Measurements from ENCODE around the gene CDK15.
"Not testable (repeated sequence)": the region's sequence is repeated elsewhere in the genome, so short reads cannot be mapped to it uniquely, and the experiment has no call there.

CDK15 gene

DNA sequence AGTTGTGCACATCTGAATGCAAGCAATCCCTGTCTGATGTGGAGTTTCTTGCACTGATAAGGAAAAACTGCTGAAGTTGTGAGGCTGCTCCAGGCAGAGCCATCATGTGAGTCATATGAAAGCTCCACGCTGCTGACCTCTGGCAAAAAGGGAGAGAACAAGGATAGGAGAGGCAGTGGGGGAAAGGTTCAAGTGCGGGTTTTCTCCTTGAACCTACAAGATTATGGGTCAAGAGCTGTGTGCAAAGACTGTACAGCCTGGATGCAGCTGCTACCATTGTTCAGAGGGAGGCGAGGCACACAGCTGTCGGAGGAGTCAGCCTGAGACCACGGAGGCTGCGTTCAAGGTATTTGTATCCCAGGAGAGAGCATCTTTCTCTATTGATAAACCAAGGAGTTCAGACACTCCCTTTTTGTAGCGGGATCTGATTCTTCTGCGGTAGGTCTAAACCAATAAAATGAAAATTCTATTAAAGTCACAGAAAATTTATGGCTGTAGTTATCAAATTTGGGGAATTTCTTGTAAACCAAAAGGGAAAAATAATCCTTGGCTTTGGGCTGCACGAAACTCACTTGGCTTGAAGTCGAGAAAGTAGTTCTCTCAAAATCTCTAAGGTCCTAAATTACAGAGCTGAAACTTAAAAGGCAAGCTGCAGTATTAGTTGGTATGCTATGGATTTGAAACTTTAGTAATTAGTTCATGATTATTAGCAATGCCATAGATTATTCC is at the start of gene CDK15:
TSS of gene CDK15 (plus strand) at position 96 of the 729 bp plus-strand sequence. CDS start at position 224, 128 bp downstream.
- DNase-seq (ENCODE audit: low read depth, low spot score) = no peak

DNA sequence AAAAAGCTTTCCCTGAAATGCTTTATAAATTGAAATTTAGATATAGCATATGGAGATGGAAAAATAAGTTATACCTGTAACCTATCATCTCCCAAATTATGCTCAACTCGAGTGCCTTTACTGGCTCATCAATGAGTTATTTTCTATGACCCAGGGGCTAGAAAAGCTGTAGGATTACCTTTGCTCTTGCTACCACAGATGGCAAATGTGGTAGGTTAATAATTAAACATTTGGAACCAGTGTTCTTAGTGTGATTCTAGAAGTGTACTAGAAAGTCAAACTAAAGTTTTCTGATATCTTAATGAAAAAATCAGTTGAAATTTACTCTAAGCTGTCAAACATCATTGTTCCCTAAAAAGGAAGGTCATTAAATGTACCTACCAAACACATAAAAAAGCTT is 48.1 kb upstream of the CDK15 start:
- no peak for DNase-seq (ENCODE audit: low read depth, low spot score)

- no peak for DNase-seq (ENCODE audit: low read depth, low spot score)
Observed at GRCh38 chr2:201758873-201759272, 47.5 kb upstream of the CDK15 start.

DNA sequence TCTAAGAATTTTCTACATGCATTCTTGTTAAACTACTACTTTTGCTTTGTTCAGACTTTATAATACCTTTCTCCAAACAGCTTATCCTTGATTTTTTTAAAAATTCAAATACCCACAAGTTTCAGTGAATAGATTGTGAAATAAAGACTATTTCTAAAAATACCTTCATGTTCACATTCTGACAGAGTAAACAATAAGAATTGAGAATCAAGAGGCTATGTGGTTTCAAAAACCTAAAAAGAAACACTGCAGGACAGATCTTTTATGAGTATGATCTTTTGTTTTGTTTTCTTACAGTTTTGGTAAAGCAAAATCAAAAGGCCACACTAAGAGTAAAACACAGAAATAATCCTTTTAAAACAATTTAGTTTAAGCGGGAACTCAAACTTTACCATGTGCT is 46.8 kb upstream of the CDK15 start:
- DNase-seq (ENCODE audit: low read depth, low spot score) = no peak

GRCh38 chr2:201761101-201761500 is 45.2 kb upstream of the CDK15 start:
- DNase-seq (ENCODE audit: low read depth, low spot score) = no peak

DNA sequence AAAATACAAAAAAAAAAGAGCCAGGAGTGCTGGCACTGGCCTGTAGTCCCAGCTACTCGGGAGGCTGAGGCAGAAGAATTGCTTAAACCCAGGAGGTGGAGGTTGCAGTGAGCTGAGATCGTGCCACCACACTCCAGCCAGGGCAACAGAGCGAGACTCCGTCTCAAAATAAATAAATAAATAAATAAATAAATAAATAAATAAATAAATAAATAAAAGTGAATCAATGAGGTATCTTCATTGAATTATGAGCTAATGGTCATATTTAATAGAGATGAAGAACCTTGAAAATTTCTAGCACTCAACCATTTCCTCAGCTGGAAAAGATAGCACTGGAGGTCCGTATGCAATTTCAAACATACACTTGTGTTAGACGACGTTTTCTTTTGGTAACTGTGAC is 41.9 kb upstream of the CDK15 start:
- DNase-seq (ENCODE audit: low read depth, low spot score) = not testable (repeated sequence)

DNA sequence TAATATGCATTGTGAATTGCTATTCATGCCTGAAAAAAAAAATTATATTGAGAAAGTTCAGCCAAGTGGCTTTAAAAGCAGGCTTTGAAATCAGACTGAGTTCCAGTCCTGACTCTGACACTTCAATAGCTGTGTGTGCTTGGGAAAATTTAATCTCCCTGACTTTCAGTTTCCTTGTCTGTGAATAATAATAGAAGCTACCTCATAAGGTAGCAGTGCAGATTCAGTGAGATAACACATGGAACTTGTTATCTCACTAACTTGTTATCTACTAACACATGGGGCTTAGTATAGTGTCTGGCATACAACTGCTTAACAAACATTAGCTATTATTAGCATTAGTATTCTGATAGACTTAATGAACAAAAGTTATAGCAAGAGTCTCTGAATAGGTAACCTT is 40.5 kb upstream of the CDK15 start:
- DNase-seq (ENCODE audit: low read depth, low spot score) = no peak

DNA sequence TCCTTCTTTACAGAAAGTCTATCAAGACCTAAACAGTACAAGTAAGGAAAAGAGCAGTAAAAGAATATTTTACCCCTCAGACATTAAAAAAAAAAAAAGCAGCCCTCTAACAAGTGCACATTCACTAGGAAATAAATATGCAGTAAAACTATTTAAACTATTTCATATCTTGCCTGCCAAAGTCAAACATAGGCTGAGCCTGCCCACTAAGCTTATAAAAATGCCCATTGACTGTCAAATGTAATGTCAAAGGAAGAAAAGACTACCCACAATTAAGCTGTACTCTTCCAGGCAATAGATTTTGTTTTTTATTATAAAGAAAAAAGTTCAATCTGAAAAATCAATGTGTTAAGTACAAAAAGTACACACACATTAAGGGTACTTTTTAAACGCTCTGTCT is 37.4 kb upstream of the CDK15 start:
- no peak for DNase-seq (ENCODE audit: low read depth, low spot score)

- no peak for DNase-seq (ENCODE audit: low read depth, low spot score)
Observed at GRCh38 chr2:201769666-201770373, 36.5 kb upstream of the CDK15 start.

DNA sequence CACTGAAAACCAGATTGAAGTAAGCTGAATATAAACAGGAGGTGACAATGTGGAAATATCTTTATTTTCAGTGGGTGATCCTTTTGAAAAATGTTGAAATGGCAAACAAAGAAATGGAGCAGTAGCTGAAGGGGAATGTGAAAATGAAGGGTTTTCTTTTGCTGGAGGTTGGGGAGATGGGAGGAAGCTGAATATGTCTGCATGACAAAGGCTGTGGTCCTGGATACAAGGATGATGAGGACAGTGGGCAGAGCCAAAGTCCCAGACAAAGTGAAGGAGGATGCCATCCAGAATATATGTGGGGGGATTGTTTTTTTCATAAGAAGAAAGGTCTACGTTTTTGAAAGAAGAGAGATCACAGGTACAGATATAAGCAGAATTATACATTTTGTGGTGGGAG is 32.3 kb upstream of the CDK15 start:
- DNase-seq (ENCODE audit: low read depth, low spot score) = no peak

DNA sequence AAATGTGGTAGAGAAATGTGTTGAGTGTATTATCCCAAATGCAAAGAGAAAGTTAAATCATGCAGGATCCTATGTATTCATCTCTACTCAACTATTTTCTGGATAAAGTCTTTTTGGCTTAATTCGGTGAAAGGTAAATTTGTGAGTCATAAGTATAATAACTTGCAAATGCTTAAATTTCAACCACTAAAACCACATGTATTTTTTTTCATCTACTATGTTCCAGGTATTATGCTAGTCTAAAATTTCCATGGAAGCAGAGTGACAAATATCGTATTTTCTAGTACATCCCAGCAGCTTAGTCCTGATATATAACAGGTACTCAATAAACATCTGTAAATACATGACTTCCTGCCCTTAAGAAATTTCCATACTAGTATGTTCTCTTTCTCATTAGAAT is 31.8 kb upstream of the CDK15 start:
- no peak for DNase-seq (ENCODE audit: low read depth, low spot score)

GRCh38 chr2:201775326-201775725 is 31.0 kb upstream of the CDK15 start:
- DNase-seq (ENCODE audit: low read depth, low spot score) = no peak

GRCh38 chr2:201777043-201777442 is 29.3 kb upstream of the CDK15 start:
- no peak for DNase-seq (ENCODE audit: low read depth, low spot score)

DNA sequence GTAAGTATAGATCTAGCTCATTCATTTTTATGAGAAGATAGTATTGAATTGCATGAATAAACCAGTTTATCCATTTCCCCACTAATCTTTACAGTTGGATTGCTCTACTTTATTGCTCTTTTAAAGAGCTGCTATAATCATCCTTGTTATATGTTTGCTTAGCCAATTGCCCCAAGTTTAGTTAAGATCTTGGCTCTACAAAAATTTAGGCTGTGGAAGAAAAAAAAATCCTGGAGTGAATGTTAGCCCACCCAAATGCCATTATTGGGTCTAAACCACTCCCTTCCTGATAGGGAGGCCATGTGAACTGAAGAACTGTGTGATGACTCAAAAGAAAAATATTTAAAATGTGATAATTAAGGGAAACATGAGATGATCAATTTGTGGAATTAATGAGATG is 28.5 kb upstream of the CDK15 start:
- DNase-seq (ENCODE audit: low read depth, low spot score) = no peak

GRCh38 chr2:201779901-201780673 is 26.2 kb upstream of the CDK15 start:
- DNase-seq (ENCODE audit: low read depth, low spot score) = no peak

GRCh38 chr2:201780674-201781493 is 25.5 kb upstream of the CDK15 start, which contains the start of gene ALS2:
ALS2 (minus strand) TSS chr2:201780933; CDS start chr2:201768885, 12,048 bp downstream.
- peak; percentile 95 for DNase-seq (ENCODE audit: low read depth, low spot score)

DNA sequence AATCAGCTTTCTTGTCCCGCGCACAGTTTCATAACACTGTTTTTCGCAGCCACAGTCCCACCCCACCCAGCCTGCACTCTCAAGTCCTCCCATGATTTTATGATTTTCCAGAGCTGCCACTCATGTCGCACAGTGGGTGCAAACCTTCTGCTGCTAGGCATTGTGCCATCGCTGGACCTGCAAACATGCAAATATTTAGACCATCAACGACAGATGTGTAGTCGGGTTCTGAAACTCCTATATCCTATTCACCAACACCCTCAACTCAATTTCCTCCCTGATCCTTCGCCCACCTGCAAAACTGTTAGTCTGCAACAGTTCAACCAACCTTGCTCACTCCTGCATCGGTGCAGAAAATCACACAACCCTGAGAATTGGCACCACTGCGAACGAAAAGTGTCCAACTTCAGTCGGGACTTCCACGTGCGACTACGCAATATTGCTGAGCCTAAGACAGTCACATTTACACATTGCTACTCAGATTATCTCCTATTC is 24.7 kb upstream of the CDK15 start:
- DNase-seq (ENCODE audit: low read depth, low spot score) = no peak

- DNase-seq (ENCODE audit: low read depth, low spot score) = no peak
Observed at GRCh38 chr2:201784563-201784962, 21.8 kb upstream of the CDK15 start.

DNA sequence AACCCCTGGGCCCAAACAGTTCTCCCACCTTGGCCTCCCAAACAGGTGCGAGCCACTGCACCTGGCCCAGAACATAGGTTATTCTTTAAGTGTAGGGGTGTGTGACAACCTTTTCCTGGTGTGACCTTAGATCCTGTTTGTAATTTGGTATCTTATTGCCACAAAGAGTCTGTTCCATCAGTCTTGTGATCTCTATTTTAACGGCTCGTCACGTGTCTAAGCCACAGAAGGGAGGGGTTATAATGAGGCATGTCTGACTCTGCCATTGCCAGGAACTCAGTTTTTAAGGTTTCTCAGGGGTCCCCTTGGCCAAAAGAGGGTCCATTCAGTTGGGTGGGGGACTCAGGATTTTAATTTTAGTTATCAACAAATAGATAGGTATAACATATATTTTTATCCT is 21.2 kb upstream of the CDK15 start:
- DNase-seq (ENCODE audit: low read depth, low spot score) = no peak

DNA sequence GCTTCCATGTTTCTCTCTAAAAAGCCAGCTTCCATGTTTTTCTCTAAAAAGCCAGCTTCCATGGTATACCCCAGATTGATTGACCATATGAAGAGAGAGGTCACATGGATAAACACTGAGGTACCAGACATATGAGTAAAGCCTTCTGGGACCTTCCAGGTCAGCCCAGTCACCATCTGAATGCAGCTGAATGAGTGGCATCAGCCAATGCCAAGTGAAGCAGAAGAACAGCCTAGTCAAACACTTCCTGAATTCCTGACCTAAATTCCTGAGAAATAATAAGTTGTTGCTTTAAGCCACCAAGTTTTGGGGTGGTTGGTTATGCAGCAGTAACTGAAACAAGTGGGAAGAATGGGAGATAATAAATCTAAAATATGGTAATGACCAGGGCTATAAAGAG is 19.9 kb upstream of the CDK15 start:
- no peak for DNase-seq (ENCODE audit: low read depth, low spot score)

DNA sequence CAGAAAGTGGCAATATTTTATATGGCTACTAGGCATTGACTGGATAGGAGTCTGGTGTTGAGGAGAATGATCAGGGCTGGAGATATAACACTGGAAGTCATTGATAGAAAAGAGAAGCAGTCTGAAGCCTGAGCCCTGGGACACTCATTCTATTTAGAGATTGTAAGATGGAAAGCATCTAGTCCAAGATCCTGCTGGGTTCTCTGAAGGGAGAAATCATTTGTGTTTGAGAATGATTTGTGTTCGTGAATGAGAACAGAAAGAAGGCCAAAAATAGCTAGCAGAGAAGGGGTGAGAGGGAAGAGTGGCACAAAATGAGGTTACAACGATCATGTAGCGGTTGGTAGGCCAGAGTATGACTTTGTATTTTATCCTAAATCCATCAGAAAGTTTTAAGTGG is 18.0 kb upstream of the CDK15 start:
- DNase-seq (ENCODE audit: low read depth, low spot score) = no peak
